HCT116 (cell line): ENCODE results near the gene RASSF6. TPM values are rescaled to one million over a fixed set of nuclear protein-coding genes. Genes with fewer than 3 reads are reported as not detected.

ENCODE experiments used
- ATAC-seq: fragments of 200-7000 bp; cut with Tn5 transposase; 2 replicates; pipeline ENCODE4 v1.9.1; 2020; ENCODE audit warnings: mild to moderate bottlenecking, moderate library complexity
- BruUV-seq: library from RNA; stranded (reverse); fragments of 400-500 nt; replicated peaks from 2 replicates; lab custom pipeline; 2021; lab: Mats Ljungman, UMichigan
- CTCF ChIA-PET: fragments of 300-600 bp; sonication (Branson Sonifier 250); formaldehyde crosslinking; loops from one replicate; lab custom pipeline; 2021; ENCODE audit warnings: antibody characterized with exemption; lab: Charles Lee
- POLR2A ChIA-PET: fragments of 300-600, 350-600 bp; sonication (Branson Sonifier 250); formaldehyde crosslinking; loops from one replicate; lab custom pipeline; 2021; ENCODE audit warnings: antibody characterized with exemption; lab: Charles Lee
- RAD21 ChIA-PET, 2 experiments: fragments of 300-600 bp; sonication (Branson Sonifier 250); formaldehyde crosslinking; loops; one replicate each; lab custom pipeline; 2023; ENCODE audit warnings: low total read pairs in 2 of 2; ENCODE audit not compliant: uncharacterized antibody in 2 of 2, unreplicated experiment in 2 of 2, low non-redundant PET in 1 of 2; lab: Charles Lee
- DNase-seq: peaks from one replicate; pipeline ENCODE4 v3.0.0-alpha.2; 2010; ENCODE audit warnings: low read depth, low spot score
- H2AFZ ChIP-seq: fragments of 200-600 bp; shearing (Covaris generic), sonication (generic); 2 replicates; pipeline ENCODE4 v1.6.1; 2017; ENCODE audit warnings: low read depth, mixed run types, mixed read lengths, antibody characterized with exemption, low read length; ENCODE audit not compliant: poor library complexity, severe bottlenecking
- H3K27ac ChIP-seq: 2 replicates; pipeline ENCODE4 v1.5.1; 2012; ENCODE audit warnings: low read depth, low read length
- H3K27me3 ChIP-seq: fragments of 200-600 bp; sonication (generic); 2 replicates; pipeline ENCODE4 v1.6.1; 2016; ENCODE audit warnings: mixed run types, low read length, mixed read lengths; ENCODE audit not compliant: insufficient read depth
- H3K36me3 ChIP-seq, 2 experiments: fragments of 200-500 bp in 1 of 2; fragments of 200-600 bp in 1 of 2; sonication (Bioruptor generic) in 1 of 2; sonication (generic) in 1 of 2; 2 replicates each; pipeline versions ENCODE4 v1.5.1 to v1.6.1; 2014 to 2016; ENCODE audit warnings: low read length in 2 of 2, inconsistent platforms in 1 of 2, mixed read lengths in 1 of 2, mixed run types in 1 of 2; ENCODE audit not compliant: insufficient read depth in 2 of 2, control insufficient read depth in 1 of 2
- H3K4me1 ChIP-seq, 2 experiments: fragments of 200-600 bp in 1 of 2; sonication (generic) in 1 of 2; 2 replicates each; pipeline versions ENCODE4 v1.5.1 to v1.6.1; 2012 to 2017; ENCODE audit warnings: low read length in 2 of 2, inconsistent platforms in 1 of 2, mild to moderate bottlenecking in 1 of 2, mixed read lengths in 1 of 2, mixed run types in 1 of 2, moderate library complexity in 1 of 2; ENCODE audit not compliant: insufficient read depth in 2 of 2, control insufficient read depth in 1 of 2
- H3K4me2 ChIP-seq: fragments of 200-600 bp; sonication (generic); 2 replicates; pipeline ENCODE4 v1.6.1; 2017; ENCODE audit warnings: mixed run types, low read length, mixed read lengths
- H3K4me3 ChIP-seq, 2 experiments: fragments of 200-600 bp in 1 of 2; sonication (generic) in 1 of 2; replicated peaks in 1 of 2; 2 replicates each; pipeline ENCODE4 v1.5.1; 2011 to 2016; ENCODE audit warnings: low read length in 2 of 2, control low read depth in 1 of 2, low read depth in 1 of 2, mild to moderate bottlenecking in 1 of 2, mixed read lengths in 1 of 2, mixed run types in 1 of 2
- H3K79me2 ChIP-seq: fragments of 200-600 bp; sonication (generic); 2 replicates; pipeline ENCODE4 v1.6.1; 2017; ENCODE audit warnings: mild to moderate bottlenecking, mixed run types, low read length, moderate library complexity, mixed read lengths; ENCODE audit not compliant: insufficient read depth
- H3K9ac ChIP-seq: fragments of 200-600 bp; sonication (generic); 2 replicates; pipeline ENCODE4 v1.6.1; 2016; ENCODE audit warnings: low read length, mixed read lengths
- H3K9me2 ChIP-seq: fragments of 200-600 bp; sonication (generic), shearing (Covaris generic); 2 replicates; pipeline ENCODE4 v1.6.1; 2017; ENCODE audit warnings: mixed run types, mild to moderate bottlenecking, moderate library complexity; ENCODE audit not compliant: insufficient read depth
- H3K9me3 ChIP-seq, 2 experiments: fragments of 200-500 bp in 1 of 2; fragments of 200-600 bp in 1 of 2; sonication (Bioruptor generic) in 1 of 2; sonication (generic) in 1 of 2; 2 replicates each; pipeline ENCODE4 v1.6.1; 2014 to 2017; ENCODE audit warnings: low read length in 2 of 2, mixed read lengths in 2 of 2, inconsistent platforms in 1 of 2, low read depth in 1 of 2, mild to moderate bottlenecking in 1 of 2, mixed run types in 1 of 2, moderate library complexity in 1 of 2; ENCODE audit not compliant: control insufficient read depth in 1 of 2, insufficient read depth in 1 of 2
- H4K20me1 ChIP-seq: fragments of 200-600 bp; sonication (generic), shearing (Covaris generic); 2 replicates; pipeline ENCODE4 v1.6.1; 2017; ENCODE audit warnings: mixed run types, mild to moderate bottlenecking, moderate library complexity; ENCODE audit not compliant: insufficient read depth
- CBX3 ChIP-seq: IDR thresholded peaks from 2 replicates; pipeline ENCODE4 v1.6.1; 2012; ENCODE audit warnings: low read depth
- CTCF ChIP-seq, 3 experiments: fragments of 200-600 bp in 1 of 3; sonication (generic) in 1 of 3; IDR thresholded peaks in 2 of 3; conservative IDR thresholded peaks in 1 of 3; 2 replicates each; pipeline ENCODE4 v1.5.1; 2012 to 2017; ENCODE audit warnings: low read depth in 2 of 3, low read length in 2 of 3, antibody characterized with exemption in 1 of 3, borderline replicate concordance in 1 of 3, control low read depth in 1 of 3, mild to moderate bottlenecking in 1 of 3, mixed read lengths in 1 of 3, mixed run types in 1 of 3, moderate library complexity in 1 of 3; ENCODE audit not compliant: insufficient read depth in 1 of 3
- ELF1 ChIP-seq: IDR thresholded peaks from 2 replicates; pipeline ENCODE4 v1.6.1; 2012; ENCODE audit warnings: low read depth, borderline replicate concordance
- EZH2 ChIP-seq: fragments of 200-600 bp; sonication (generic); IDR thresholded peaks from 2 replicates; pipeline ENCODE4 v1.6.1; 2017; ENCODE audit warnings: antibody characterized with exemption, mixed run types
- EZH2phosphoT487 ChIP-seq: fragments of 200-600 bp; IDR thresholded peaks from 2 replicates; pipeline ENCODE4 v1.6.1; 2018; ENCODE audit warnings: antibody characterized with exemption, borderline replicate concordance
- JUND ChIP-seq: IDR thresholded peaks from 2 replicates; pipeline ENCODE4 v1.6.1; 2012
- POLR2A ChIP-seq: IDR thresholded peaks from 2 replicates; pipeline ENCODE4 v1.7.0; 2011; ENCODE audit warnings: borderline replicate concordance; ENCODE audit not compliant: insufficient read depth, insufficient read length; ENCODE audit errors: extremely low read depth
- RAD21 ChIP-seq: IDR thresholded peaks from 2 replicates; pipeline ENCODE4 v1.6.1; 2012; ENCODE audit warnings: low read depth, mild to moderate bottlenecking
- YY1 ChIP-seq: IDR thresholded peaks from 2 replicates; pipeline ENCODE4 v1.6.1; 2011; ENCODE audit warnings: low read length, low read depth, moderate library complexity, mild to moderate bottlenecking; ENCODE audit not compliant: insufficient replicate concordance; ENCODE audit errors: extremely low read depth
- ZBTB33 ChIP-seq: IDR thresholded peaks from 2 replicates; pipeline ENCODE4 v1.6.1; 2011; ENCODE audit warnings: mild to moderate bottlenecking, low read length, moderate library complexity; ENCODE audit not compliant: insufficient replicate concordance; ENCODE audit errors: extremely low read depth
- intact Hi-C: fragments of 100-400 bp; cut with micrococcal nuclease; formaldehyde crosslinking; loops from 2 replicates; pipeline ENCODE4 v1.10.0; 2022
- total RNA-seq: library from RNA; stranded (reverse); gene quantifications from one replicate; pipeline ENCODE4 v1.2.1, GENCODE V29; 2021; ENCODE audit not compliant: unreplicated experiment

The RASSF6 gene
- total RNA-seq, 1 experiment from 2014 or later = 1.1 TPM

GRCh38 chr4:73593631-73594241, 26.5 kb downstream of the RASSF6 start:
- Histone ChIP-seq H4K20me1 (no peaks in the 10 kb centered on the region), H3K79me2 (no peaks in the 10 kb centered on the region), H3K9me2 (no peaks in the 10 kb centered on the region), H2AFZ (no peak overlapping the region), H3K9me3 (no peaks in the 10 kb centered on the region), H3K27me3 (no peaks in the 10 kb centered on the region), H3K4me3 (no peak overlapping the region), H3K9ac (no peak overlapping the region), H3K4me1 (peaks cover 5% of the 10 kb centered on the region in 2 experiments; a peak in 3 of 4 replicates), H3K36me3 (no peaks in the 10 kb centered on the region), H3K4me2 (no peak overlapping the region), H3K27ac (no peak overlapping the region)
- TF ChIP-seq ELF1 (no peak), POLR2A (no peak), EZH2 (no peak), EZH2phosphoT487 (no peak), ZBTB33 (no peak), JUND (no peak), YY1 (no peak), CBX3 (no peak), CTCF (IDR thresholded peaks at IDR 0.05 in 2 of 3, conservative IDR thresholded peaks at IDR 0.05 in 1 of 3; ENCODE audit: borderline replicate concordance in 1 of 3, insufficient read depth in 1 of 3, low read depth in 2 of 3, low read length in 2 of 3) (peak; percentile 54 to 64 (median 55); a peak in 5 of 6 replicates), RAD21 (peak; percentile 61)
- ChIA-PET CTCF (interaction anchor here (0.7 to 3.1 kb wide), 14 partner anchors 8 to 541 kb away, joined by 3 to 38 read pairs (median 4); partner anchors contain the start of gene RASSF6), RAD21 (interaction anchor here (0.6 to 0.8 kb wide), 3 partner anchors 53 to 60 kb away, joined by 4 to 8 read pairs (median 4); no protein-coding TSS in a partner anchor), POLR2A (no interaction called here)
- no TSS peak for BruUV-seq
- DNase-seq (peak; percentile 18), ATAC-seq (no peak)
- intact Hi-C loops = loop anchor here (1.0 kb wide), 1 partner anchor 60 kb away; no protein-coding TSS in a partner anchor
